Left hindlimb (tissue), 1 donor: ENCODE results near the gene TGM3.

Experiments
- DNase-seq: peaks from one replicate; pipeline ENCODE4 v3.0.0-alpha.2; 2018

TGM3 gene

DNA sequence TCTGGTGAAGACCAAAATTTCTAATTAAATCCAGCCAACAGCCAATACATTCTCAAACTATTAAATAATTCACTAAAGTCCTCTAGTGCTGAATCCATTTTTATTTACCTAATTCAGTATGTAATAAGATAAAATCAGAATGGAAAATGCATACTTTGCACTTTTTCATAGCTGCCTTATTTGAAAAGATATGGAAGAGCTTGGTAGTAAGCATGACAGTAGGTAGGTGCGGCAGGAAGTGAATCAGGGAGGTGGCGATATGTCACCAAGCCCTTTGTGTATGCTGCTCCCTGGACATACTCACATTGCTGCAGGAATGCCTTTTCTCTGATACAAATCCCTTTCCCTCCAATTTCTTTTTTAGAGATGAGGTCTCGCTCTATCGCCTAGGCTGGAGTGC, 10.2 kb upstream of the TGM3 start:
- no peak for DNase-seq

DNA sequence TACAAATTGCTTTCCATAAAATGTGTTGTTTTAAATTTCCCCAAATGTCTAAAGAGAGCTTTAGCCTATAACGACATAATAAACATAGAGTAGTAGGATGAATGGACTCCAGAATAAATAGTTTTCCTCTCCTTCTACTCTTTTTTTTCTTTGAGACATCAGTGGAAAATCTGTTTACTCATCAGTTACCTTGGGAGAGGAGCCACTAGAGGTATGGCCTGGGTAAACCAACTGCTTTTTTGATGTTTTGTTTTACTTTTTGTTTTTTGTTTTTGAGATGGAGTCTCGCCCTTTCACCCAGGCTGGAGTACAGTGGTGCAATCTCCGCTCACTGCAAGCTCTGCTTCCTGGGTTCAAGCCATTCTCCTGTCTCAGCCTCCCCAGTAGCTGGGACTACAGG, 8.3 kb upstream of the TGM3 start:
- no peak for DNase-seq

DNA sequence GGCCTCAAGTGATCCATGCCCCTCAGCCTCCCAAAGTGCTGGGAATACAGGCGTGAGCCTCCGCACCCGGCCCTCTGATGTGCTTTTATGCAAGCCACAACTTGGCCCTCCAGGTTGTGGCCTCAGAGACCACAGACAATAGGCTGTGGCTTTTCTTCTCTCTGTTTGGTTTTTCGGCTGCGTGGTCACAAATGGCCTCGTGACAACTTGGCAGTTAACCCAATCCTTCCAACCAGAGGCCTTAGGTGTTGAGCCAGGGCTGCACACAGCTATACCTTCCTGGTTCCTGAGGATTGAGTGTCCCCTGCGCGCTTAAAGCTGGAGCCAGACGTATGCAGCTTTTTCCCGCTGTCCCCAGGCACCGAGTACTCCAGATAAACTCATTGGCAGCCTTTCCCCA, 6.3 kb upstream of the TGM3 start:
- DNase-seq = no peak

GRCh38 chr20:2290486-2290885, 5.3 kb upstream of the TGM3 start:
- DNase-seq = no peak

DNA sequence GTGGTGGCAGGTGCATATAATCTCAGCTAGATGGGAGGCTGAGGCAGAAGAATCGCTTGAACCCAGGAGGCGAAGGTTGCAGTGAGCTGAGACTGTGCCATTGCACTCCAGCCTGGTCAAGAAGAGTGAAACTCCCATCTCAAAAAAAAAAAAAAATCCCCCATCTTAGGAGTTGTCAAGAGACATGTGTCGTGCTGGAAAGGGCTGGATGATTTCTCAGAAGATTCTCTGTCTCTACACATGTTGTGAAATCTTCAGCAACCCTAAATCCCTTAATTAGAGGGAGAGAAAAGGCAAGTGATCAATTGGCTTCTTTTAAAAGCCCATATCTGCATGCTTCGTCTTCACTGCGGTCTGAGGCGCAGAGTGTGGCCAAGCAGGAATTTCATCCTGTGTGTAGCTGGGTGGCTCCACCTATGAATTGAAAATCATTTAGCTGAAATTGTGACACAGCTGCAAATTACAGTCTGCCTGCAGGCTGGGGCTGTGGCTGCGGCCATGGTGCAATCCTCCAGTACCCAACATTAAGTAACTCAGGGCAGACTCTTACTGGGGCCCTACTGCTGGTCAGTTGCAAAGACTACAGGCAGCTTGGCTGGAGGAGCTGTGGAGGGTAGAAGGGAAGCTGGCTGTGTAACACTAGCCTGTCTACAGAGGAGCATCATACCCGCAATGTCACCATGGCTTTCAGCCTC, 3.2 kb upstream of the TGM3 start:
- peak; percentile 54 for DNase-seq

DNA sequence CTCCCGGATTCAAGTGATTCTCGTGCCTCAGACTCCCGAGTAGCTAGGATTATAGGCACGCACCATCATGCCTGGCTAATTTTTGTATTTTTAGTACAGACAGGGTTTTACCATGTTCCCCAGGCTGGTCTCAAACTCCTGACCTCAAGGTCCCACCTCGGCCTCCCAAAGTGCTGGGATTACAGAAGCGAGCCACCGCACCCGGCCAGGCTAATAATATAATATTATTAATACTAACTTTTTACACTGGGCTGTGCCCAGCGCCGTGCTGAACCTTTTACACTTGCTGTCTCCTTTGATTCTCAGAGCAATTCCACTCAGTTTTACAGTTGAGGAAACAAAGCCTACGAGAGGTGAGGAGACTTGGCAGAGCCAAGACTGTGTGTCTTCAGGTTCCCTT, 2.3 kb upstream of the TGM3 start:
- DNase-seq = no peak

DNA sequence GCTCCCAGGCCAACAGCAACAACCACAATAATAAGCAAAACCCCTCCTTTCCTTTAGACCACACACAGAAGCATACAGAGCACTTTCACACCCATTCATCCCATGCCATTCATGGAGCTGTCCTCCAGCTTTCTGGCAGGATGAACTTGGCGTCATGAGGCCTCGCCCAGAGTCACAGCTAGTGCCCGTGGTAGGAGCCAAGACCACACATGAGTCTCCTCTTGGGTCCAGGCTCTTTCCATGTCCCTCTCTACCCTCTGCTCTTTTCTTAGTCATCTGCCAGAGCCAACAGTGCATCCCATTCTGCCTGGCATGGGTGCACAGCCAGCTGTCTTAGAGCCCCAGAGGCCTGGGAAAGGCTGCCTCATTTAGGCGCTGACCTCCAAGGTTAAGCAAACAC, 1.8 kb upstream of the TGM3 start:
- DNase-seq = no peak

GRCh38 chr20:2295286-2295685, 515 bp upstream of the TGM3 start:
- no peak for DNase-seq

DNA sequence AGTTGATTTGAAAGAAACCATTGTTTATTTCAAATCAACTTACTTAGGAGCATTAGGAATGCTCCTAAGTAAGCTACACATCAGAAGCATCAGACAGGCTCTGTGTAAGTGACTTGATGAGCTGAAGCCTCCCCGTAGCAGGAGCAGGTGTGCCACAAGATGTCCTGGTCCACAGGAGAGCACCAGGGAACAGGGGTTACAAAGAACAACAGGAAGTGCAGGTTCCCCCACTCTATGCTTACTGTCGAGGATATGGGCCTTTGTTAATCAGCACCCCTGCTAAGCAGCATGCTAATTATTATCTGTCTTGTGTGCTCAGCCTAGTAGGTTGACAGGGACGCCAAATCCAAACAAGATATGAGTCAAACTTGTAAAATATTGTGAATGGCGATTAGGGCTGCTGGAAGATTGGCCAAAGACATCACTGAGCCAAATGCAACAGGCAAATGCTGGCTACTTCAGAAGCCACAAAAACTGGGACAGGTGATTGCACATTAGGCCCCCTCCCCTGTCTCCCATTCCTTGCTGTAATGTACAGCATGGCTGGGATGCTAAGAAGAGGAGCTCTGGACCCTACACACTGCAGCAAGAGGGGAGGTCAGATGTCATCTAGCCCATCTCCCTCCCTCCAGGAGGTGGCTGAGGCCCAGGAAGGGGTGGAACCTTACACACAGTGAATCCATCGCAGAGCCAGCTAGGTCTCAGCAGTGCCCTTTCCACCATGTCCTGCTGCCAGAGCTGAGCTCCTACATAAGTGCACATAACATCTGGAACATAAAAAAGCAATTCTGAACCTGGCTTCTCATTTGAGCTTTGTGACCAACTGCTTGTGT, 939 bp downstream of the TGM3 start:
- no peak for DNase-seq

- DNase-seq = no peak
Measured at GRCh38 chr20:2297357-2297728, 1.5 kb downstream of the TGM3 start.

DNA sequence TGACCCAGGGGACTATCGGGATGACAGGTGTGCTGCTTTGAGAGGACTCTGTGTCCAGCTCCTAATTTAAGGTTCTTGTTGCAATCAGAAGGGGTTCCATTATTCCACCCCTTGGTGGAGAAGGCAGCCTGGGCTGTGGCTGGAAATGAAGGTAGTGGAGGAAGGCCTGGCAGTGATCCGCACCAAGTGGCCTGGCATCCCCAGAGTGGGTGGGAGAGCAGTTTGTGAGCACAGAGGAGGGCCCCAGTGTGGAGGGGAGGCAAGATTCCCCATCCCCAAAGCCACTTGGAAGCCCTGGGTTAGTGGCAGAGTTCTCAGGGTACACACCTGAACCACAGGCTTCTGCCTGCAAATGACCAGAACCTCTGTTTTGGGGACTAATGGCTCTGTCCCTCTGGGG, 2.3 kb downstream of the TGM3 start:
- no peak for DNase-seq

GRCh38 chr20:2298701-2299100, 2.9 kb downstream of the TGM3 start:
- no peak for DNase-seq

DNA sequence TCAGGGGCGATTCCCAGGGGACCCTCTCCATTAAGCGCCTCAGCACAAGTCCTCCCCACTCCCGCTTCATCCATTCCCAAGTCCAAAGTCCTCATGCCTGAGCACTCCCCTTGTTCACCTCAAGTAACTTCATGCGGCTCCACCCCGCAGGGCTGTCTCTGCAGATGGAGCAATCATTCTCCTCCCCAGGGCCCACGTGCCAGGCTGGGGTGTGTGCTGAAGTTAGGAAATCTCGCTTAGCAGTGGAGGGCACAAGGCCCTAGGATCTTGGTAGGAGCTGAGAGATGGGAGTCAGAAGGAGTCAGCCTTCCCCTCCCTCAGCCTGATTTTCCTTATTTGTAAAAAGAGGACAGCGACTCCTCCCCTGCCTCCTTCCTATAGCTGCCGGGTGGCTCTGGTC, 3.5 kb downstream of the TGM3 start:
- no peak for DNase-seq

GRCh38 chr20:2300002-2300401, 4.2 kb downstream of the TGM3 start:
- DNase-seq = no peak

DNA sequence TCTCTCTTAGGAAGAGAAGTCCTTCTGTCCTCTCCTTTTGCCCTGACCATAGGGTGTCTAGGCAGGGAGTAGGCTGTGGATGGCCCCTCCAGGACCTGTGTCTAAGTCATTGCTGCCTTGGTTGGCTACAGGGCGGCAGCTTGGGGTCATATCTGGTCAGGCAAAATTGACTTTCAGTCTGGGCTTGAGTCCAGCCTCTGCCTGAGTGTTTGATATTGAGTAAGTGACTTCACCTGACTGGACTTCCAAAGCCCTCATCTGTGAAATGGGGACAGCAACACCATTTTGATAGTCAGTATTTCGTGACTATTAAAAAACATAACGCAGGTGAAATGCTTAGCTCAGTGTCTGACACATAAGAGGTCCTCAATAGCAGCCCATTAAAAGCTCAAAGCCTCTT, 4.6 kb downstream of the TGM3 start:
- no peak for DNase-seq

DNA sequence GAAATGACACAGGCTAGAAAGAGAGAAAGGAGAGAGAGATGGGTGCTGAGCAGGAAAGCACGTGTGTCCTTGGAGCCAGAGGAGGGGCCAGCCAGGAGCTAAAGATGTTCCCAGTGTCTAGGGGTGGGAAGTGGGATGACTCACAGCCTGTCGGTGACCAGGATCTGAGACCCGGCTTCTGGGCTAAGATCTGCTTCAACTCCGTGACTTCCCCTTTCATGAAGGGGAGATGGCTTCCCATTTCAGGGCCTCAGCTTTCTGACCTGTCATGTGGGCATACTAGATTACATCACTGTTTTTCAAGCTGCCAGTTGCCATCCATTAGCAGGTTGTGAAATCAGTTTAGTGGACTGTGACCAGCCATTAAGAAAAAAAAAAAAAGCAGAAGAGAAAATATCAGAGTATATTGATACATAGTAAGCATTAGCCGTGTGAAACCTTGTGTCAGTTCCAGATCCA, 5.4 kb downstream of the TGM3 start:
- DNase-seq = no peak

DNA sequence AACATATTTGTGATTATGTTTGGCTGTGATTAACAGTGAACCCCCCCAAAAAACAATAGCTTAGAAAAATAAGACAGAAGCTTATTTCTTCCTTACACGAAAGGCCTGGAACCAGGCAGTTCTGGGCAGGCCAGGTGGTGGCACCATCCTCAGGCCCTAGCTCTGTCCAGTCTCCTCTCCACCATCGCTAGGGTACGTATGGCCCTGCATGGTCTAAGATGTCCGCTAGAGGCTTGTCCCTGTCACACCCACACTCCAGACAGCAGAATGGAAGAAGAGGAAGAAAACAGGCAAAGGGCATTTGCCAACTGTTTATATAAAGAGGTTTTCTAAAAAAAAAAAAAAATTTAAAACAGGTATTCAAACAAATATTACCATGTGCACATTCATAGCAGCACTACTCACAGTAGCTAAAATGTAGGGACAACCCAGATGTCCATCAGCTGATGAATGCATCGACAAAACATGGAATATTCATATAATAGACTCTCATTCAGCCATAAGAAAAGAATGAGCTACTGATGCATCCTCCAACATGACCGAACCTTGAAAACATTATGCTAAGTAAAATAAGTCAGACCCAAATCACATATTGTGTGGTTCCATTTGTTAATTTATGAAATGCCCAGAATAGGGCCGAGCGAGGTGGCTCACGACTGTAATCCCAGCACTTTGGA, 6.7 kb downstream of the TGM3 start:
- DNase-seq = no peak

GRCh38 chr20:2303673-2304072, 7.9 kb downstream of the TGM3 start:
- DNase-seq = peak; percentile 44

GRCh38 chr20:2304180-2304579, 8.4 kb downstream of the TGM3 start:
- DNase-seq = no peak

- no peak for DNase-seq
Measured at GRCh38 chr20:2305029-2305428, 9.2 kb downstream of the TGM3 start.

DNA sequence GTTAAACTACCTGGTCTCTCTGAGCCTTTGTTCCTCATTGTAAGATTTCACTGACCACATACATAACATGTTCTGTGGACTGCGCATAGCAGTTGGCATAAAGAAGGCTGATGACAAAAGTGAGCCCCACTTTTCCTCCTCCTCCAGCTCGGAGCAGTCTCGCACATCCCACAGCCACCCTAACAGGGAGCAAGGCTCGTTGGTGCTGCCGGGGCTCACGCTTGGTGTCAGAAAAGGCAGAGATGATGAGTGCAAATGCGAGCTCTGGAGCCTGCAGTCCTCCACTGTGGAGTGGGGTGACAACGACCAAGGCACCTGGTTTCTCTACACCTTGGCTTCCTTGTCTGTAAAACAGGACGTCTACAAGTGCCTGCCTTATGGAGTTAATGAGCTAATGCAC, 9.7 kb downstream of the TGM3 start:
- DNase-seq = no peak

GRCh38 chr20:2305946-2306345, 10.1 kb downstream of the TGM3 start:
- no peak for DNase-seq

- no peak for DNase-seq
Measured at GRCh38 chr20:2307136-2307535, 11.3 kb downstream of the TGM3 start.

DNA sequence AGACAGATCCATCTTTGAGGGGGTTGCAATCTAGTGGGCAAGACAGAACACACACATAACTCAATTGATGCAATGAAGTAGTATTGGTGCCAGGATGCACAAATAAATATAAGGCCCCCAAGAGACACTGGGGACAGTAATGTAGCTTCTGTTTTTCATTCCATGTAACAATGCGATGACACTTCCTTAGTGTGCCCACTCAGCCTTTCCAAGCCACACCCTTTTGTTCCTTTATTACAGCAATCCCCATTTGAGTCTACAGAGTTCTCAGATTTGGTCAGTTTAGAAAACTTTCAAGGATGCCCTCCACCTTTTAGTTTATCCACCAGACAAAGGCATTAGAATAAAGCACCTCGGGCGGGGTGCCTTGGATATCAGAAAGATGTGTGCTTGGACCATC, 15.5 kb downstream of the TGM3 start:
- no peak for DNase-seq
